HEK293T (cell line): ENCODE measurements around the gene B4GALNT1.

ENCODE experiments used
- CTCF ChIA-PET: fragments of 350-600 bp; formaldehyde crosslinking; extraction: SDS; loops from one replicate; lab custom pipeline; 2021; ENCODE audit warnings: antibody characterized with exemption, inconsistent platforms; lab: Yijun Ruan, JAX
- POLR2A ChIA-PET: fragments of 350-600 bp; formaldehyde crosslinking; extraction: SDS; loops from one replicate; lab custom pipeline; 2020; ENCODE audit warnings: antibody characterized with exemption, inconsistent platforms; lab: Yijun Ruan, JAX
- DNase-seq: peaks from one replicate; pipeline ENCODE4 v3.0.0; 2012; ENCODE audit warnings: mixed read lengths; ENCODE audit errors: extremely low spot score
- ARNT ChIP-seq: fragments of 450-650 bp; IDR thresholded peaks from 2 replicates; pipeline ENCODE4 v1.6.1; 2017; ENCODE audit warnings: mild to moderate bottlenecking
- BHLHE40 ChIP-seq: fragments of 450-650 bp; IDR thresholded peaks from 2 replicates; pipeline ENCODE4 v1.6.1; 2016; ENCODE audit warnings: mild to moderate bottlenecking, moderate library complexity, borderline replicate concordance
- CTBP1 ChIP-seq: fragments of 450-650 bp; IDR thresholded peaks from 2 replicates; pipeline ENCODE4 v1.6.1; 2016; ENCODE audit warnings: borderline replicate concordance
- ELF4 ChIP-seq: fragments of 450-650 bp; IDR thresholded peaks from 2 replicates; pipeline ENCODE4 v1.6.1; 2017; ENCODE audit warnings: antibody characterized with exemption
- FOXA1 ChIP-seq: fragments of 450-650 bp; IDR thresholded peaks from 2 replicates; pipeline ENCODE4 v1.6.1; 2016; ENCODE audit warnings: mild to moderate bottlenecking
- FOXK2 ChIP-seq: fragments of 450-650 bp; IDR thresholded peaks from 2 replicates; pipeline ENCODE4 v1.6.1; 2016; ENCODE audit warnings: mild to moderate bottlenecking
- FOXM1 ChIP-seq: fragments of 450-650 bp; IDR thresholded peaks from 2 replicates; pipeline ENCODE4 v1.6.1; 2017; ENCODE audit warnings: mild to moderate bottlenecking, borderline replicate concordance
- HDGF ChIP-seq: fragments of 450-650 bp; IDR thresholded peaks from 2 replicates; pipeline ENCODE4 v1.6.1; 2017; ENCODE audit warnings: antibody characterized with exemption, borderline replicate concordance
- L3MBTL2 ChIP-seq: fragments of 450-650 bp; conservative IDR thresholded peaks from 2 replicates; pipeline ENCODE4 v1.6.1; 2016; ENCODE audit warnings: mild to moderate bottlenecking
- LEF1 ChIP-seq: fragments of 450-650 bp; IDR thresholded peaks from 2 replicates; pipeline ENCODE4 v1.6.1; 2017; ENCODE audit warnings: mild to moderate bottlenecking, borderline replicate concordance
- NFRKB ChIP-seq: fragments of 450-650 bp; IDR thresholded peaks from 2 replicates; pipeline ENCODE4 v1.6.1; 2016; ENCODE audit warnings: mild to moderate bottlenecking, moderate library complexity
- SP1 ChIP-seq: fragments of 450-650 bp; IDR thresholded peaks from 2 replicates; pipeline ENCODE4 v1.6.1; 2017
- SUZ12 ChIP-seq: fragments of 450-650 bp; IDR thresholded peaks from 2 replicates; pipeline ENCODE4 v1.6.1; 2016; ENCODE audit warnings: mild to moderate bottlenecking
- TARDBP ChIP-seq: fragments of 450-650 bp; IDR thresholded peaks from 2 replicates; pipeline ENCODE4 v1.6.1; 2016
- ZNF384 ChIP-seq: fragments of 450-650 bp; IDR thresholded peaks from 2 replicates; pipeline ENCODE4 v1.6.1; 2016
- TF ChIP-seq, protein P1 (sequence below): fragments of 450-650 bp; IDR thresholded peaks from 2 replicates; pipeline ENCODE4 v1.6.1; 2016

The B4GALNT1 gene

DNA sequence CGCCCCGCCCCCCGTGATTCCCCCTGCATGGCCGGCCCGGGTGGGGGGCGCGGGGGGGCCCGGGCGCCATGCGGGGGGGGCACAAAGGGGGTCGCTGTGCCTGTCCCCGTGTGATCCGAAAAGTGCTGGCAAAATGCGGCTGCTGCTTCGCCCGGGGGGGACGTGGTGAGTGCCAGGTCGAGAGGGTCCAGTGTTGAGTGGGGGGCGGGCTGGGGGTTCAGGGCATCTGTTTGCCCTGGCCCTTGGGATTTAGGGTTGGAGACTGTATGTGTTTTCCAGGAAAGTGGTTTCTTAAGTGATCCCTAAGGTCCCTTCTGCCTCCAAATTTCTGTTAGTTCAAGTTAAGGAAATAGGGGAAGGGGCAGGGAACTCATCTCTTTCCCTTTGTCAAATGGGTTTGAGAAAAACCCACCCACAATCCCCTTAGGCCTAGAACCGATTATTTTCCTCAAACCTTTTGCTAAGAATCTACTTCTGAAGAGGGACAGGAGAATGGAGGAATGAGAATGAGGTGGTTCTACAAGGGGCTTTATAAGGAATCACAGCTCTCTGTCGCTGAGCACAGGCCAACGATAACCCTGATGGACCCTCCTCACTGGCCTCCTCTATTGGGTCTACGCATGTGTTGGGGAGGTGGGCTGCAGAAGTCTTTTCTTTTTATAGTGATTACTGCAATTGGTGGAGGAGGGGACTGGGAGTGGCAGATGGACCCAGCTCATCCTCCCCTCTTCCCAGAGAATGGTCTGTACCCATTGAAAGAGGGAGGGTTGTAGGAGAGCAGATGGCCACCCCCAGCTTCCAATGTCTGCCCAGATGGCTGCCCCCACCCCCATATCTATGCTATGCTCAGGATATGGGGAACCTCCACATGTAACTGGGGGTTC is 20.9 kb downstream of the B4GALNT1 start:
- ChIA-PET CTCF (interaction anchor here (0.7 to 3.0 kb wide), 3 partner anchors 9 to 28 kb away, joined by 3 to 20 read pairs (median 3); no protein-coding TSS in a partner anchor), POLR2A (interaction anchor here (0.7 to 4.7 kb wide), 12 partner anchors 8 to 152 kb away, joined by 3 to 41 read pairs (median 4); partner anchors contain the start of genes DCTN2, GLI1 and PIP4K2C)
- no peak for DNase-seq
- TF ChIP-seq SP1 (no peak), ARNT (no peak), ELF4 (no peak), FOXK2 (no peak), FOXA1 (no peak), HDGF (no peak), ZNF384 (no peak), BHLHE40 (no peak), FOXM1 (no peak), NFRKB (no peak), TARDBP (no peak), L3MBTL2 (no peak), SUZ12 (no peak), LEF1 (no peak), CTBP1 (no peak)
- TF ChIP-seq, protein P1, sequence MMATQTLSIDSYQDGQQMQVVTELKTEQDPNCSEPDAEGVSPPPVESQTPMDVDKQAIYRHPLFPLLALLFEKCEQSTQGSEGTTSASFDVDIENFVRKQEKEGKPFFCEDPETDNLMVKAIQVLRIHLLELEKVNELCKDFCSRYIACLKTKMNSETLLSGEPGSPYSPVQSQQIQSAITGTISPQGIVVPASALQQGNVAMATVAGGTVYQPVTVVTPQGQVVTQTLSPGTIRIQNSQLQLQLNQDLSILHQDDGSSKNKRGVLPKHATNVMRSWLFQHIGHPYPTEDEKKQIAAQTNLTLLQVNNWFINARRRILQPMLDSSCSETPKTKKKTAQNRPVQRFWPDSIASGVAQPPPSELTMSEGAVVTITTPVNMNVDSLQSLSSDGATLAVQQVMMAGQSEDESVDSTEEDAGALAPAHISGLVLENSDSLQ, result no peak

DNA sequence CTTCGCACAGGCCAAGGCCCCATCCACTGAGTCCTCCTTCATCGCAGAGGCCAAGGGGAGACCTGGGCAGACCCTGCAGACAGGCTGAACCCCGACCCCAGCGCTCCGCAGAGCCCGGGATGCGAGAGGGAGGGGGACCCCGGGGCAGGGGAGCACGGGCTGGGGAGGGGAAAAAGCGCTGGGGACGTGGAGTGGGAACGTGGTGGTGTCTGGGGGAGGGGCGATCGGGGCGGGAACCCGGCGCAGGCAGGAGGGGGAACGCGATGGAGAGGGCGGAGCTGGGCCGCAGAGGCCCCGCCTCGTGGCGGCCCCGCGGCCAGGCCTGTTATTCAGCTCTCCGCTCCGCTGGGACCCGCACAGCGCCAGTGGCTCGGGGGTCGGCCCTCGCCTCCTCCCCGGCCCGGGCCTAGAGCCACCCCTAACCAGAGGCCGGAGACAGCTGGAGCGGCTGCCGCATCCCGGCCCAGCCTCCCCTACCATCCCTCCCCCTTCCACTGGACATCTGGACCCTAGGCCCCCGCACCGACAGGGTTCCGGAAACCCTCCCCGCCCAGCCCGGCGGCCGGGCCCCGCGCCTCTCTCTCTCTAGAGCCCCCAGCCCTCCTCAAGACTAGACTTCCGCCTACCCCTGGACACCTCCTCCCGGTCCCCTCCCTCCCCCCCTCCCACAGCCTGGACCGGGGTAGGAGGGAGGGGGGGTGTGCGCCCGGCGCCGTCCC is 21.7 kb downstream of the B4GALNT1 start, which contains the start of gene ARHGEF25:
TSS of gene ARHGEF25 (plus strand) at position 328 of the 719 bp plus-strand sequence. CDS start 460 bp downstream, outside the sequence.
- DNase-seq, result peak; percentile 91
- TF ChIP-seq SP1 (no peak), FOXM1 (no peak), L3MBTL2 (peak; percentile 78), CTBP1 (no peak), FOXK2 (no peak), TARDBP (no peak), BHLHE40 (no peak), ZNF384 (no peak)
- CTCF ChIA-PET, result interaction anchor here (0.6 to 1.2 kb wide), 2 partner anchors 10 to 28 kb away, joined by 3 read pairs; no protein-coding TSS in a partner anchor
- POLR2A ChIA-PET, result interaction anchor here (0.5 to 4.7 kb wide), 15 partner anchors 9 to 152 kb away, joined by 3 to 41 read pairs (median 3); partner anchors contain the start of genes DCTN2, GLI1 and PIP4K2C

DNA sequence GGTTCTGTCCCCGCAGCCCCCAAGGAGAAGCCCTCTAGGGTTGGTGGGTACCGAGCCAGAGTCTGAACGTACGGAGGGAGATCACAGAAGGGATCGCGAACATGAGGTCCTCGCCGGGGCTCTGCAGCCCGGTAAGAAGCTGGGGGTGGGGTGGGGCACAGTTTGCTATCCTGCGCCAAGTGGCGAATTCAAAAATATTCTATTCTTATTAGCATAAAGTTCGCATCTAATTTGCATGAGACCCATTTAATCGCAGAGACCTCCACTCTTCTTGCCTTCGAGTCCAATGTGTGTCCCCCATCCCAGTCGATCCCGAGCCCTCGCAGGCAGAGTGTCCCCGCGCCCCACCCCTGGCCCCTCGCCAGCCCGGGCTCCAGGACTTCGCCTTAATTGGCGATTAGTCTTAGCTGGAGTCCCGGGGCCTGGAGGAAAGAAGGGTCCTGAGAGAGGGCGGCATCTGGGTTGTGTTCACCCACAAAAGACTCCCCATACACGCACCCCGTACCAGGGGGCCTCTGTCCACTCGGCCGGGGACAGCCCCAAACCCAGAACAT is 22.4 kb downstream of the B4GALNT1 start:
- TF ChIP-seq LEF1, result no peak
- no peak for TF ChIP-seq TARDBP
- POLR2A ChIA-PET, result interaction anchor here (0.5 to 4.7 kb wide), 14 partner anchors 9 to 151 kb away, joined by 3 to 41 read pairs (median 3); partner anchors contain the start of genes DCTN2, GLI1 and PIP4K2C
- CTCF ChIA-PET, result interaction anchor here (0.6 kb wide), 1 partner anchor 27 kb away, joined by 3 read pairs; no protein-coding TSS in a partner anchor
- DNase-seq, result no peak

DNA sequence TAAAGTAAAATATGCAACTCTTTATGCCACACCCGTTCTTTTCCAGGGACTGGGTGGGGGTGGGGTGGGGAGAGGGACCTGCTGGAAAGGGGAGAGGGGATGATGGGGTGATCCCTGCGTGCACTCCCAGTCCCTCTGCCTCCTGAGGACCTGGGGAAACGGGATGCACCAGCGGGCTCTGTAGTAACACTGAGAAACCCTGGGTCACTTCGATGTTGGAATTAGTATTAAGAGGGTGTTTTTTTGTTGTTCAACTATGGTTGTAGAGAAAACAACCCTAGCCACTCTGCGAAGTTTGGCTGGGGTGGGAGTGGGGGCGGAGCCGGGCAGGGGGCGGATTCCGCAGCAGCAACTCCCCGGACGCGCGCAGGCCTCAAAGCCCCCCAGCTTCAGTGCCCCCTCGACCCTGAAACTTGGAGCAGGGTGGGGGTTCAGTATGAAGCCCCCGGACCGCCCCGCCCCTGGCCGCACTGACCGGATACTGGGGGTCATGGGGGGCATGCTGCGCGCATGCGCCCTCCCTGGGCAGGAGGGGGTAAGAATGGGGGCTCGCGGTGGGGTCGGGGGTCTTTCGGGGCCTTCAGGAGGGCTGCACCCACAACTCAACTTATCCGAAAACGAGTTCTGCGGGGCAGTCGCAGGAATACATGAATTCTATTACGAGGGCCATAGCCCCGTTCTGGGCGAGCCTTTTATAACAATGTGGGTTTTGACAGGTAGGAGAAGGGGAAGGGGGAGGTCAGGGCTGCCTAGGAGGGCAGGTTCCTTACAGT is 23.0 kb downstream of the B4GALNT1 start:
- ChIA-PET POLR2A (interaction anchor here (1.0 to 1.2 kb wide), 3 partner anchors 19 to 116 kb away, joined by 3 read pairs; partner anchors contain the start of gene PIP4K2C), CTCF (no interaction called here)
- DNase-seq, result no peak

DNA sequence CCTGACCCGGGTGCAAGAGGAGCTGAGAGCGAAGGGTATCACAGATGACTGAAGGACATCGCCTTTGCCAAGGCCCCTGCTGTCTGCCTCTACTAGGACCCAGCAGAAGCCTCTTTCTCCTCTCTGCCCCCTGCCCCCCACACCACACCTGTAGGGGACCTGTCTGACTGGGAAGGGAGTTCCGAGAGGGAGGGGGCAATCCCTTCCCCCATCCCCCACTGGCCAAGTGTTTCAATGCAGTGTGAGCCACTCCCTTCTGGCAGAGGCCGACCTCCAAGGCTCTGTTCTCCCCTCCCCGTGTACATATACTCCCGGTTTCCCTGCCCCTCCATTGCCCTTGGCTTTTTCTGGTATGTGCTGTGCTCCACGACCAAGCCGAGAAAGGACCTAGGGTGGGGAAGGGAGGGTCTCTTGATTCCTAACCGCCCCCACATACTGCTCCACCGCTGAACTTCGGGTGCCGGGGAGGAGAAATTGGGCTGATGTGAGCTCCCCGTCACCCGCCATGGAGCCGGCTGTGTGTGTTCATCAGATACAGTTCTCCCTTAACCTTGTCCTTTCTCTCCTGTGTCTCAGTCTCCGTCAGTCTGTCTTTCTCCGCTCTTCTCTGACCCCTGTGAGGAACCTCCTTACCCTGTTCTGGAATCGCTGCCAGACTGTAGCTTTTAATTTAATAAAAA is 23.8 kb downstream of the B4GALNT1 start:
- TF ChIP-seq TARDBP (no peak), FOXA1 (no peak), ARNT (no peak), FOXK2 (no peak), ZNF384 (no peak), LEF1 (no peak), SUZ12 (no peak), NFRKB (no peak), SP1 (no peak), ELF4 (no peak), FOXM1 (no peak), HDGF (no peak), CTBP1 (no peak), BHLHE40 (no peak), L3MBTL2 (no peak)
- TF ChIP-seq, protein P1, result no peak
- ChIA-PET POLR2A (interaction anchor here (1.2 kb wide), 1 partner anchor 18 kb away, joined by 3 read pairs; the partner anchor contains the start of gene PIP4K2C), CTCF (no interaction called here)
- no peak for DNase-seq

More for the DNA sequence above, 23.0 kb downstream of the B4GALNT1 start:
- TF ChIP-seq TARDBP (no peak), BHLHE40 (no peak), ELF4 (no peak), NFRKB (no peak), HDGF (no peak), SUZ12 (no peak), FOXK2 (no peak), ZNF384 (no peak), SP1 (no peak), LEF1 (no peak)
- TF ChIP-seq, protein P1, result no peak
